ENCODE results near the gene AZU1.

The AZU1 gene

DNA sequence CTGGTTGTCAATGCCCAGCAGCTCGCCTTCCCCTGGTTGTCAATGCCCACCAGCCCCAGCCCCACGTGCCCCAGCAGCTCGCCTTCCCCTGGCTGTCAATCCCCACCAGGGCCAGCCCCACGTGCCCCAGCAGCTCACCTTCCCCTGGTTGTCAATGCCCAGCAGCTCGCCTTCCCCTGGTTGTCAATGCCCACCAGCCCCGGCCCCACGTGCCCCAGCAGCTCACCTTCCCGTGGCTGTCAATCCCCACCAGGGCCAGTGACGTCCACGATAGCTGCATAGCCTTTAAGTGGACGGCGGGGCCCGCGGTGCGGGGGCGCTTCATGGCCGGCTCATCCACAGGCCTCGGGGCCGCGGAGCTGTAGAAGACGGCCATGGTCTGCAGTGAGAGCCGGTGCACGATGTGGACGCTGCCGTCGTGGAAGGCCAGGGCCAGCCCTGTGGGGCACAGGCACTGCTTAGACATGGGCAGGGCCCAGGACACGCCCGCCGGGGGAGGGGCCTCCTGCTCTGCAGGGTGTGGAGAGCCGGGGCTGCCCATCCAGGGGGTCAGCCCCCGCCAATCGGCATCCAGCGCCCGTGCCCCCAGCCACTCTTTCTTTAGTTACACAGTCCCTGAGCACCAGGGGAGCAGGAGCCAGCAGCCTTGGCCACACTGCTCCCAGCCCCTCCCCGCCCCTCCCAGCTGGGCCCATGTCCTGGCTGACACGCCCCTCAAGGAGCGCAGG lies 52.2 kb downstream of the AZU1 start (continued):
- TF ChIP-seq ZNF518A (tag by site-specific recombination; conservative IDR thresholded peaks at IDR 0.05; ENCODE audit: low read depth) = no peak
- TF ChIP-seq ZNF658 (tag by site-specific recombination; IDR thresholded peaks at IDR 0.05) = no peak
- TF ChIP-seq KLF1 (tag by site-specific recombination; IDR thresholded peaks at IDR 0.05) = peak; percentile 70

All from HEK293 (cell line).